ENCODE data around the gene TTC23L.

TTC23L gene

GRCh38 chr5:34876275-34876674 lies 37.3 kb downstream of the TTC23L start:
- H3K4me3 ChIP-seq (ENCODE audit: low read depth, low read length): no peak overlapping the region
- no peak for DNase-seq (ENCODE audit: low read depth, low spot score)
- in situ Hi-C loops (cut with HindIII; ENCODE audit: low sequenced_read_pairs): no loop called here
- TF ChIP-seq CTCF (IDR thresholded peaks at IDR 0.05; ENCODE audit: low read depth, low read length): no peak

GRCh38 chr5:34881246-34881645 lies 42.3 kb downstream of the TTC23L start:
- DNase-seq (ENCODE audit: low read depth, low spot score): no peak
- in situ Hi-C loops (cut with HindIII; ENCODE audit: low sequenced_read_pairs): no loop called here
- H3K4me3 ChIP-seq (ENCODE audit: low read depth, low read length): no peak overlapping the region
- no peak for TF ChIP-seq CTCF (IDR thresholded peaks at IDR 0.05; ENCODE audit: low read depth, low read length)

- no peak overlapping the region for H3K4me3 ChIP-seq (ENCODE audit: low read depth, low read length)
- in situ Hi-C loops (cut with HindIII; ENCODE audit: low sequenced_read_pairs): no loop called here
- TF ChIP-seq CTCF (IDR thresholded peaks at IDR 0.05; ENCODE audit: low read depth, low read length): no peak
- no peak for DNase-seq (ENCODE audit: low read depth, low spot score)
Measured at GRCh38 chr5:34886392-34887119, 47.6 kb downstream of the TTC23L start.

GRCh38 chr5:34889394-34889793 lies 50.4 kb downstream of the TTC23L start:
- no peak overlapping the region for H3K4me3 ChIP-seq (ENCODE audit: low read depth, low read length)
- in situ Hi-C loops (cut with HindIII; ENCODE audit: low sequenced_read_pairs): no loop called here
- no peak for DNase-seq (ENCODE audit: low read depth, low spot score)
- TF ChIP-seq CTCF (IDR thresholded peaks at IDR 0.05; ENCODE audit: low read depth, low read length): no peak

GRCh38 chr5:34891981-34892380 lies 53.0 kb downstream of the TTC23L start:
- peak; percentile 67 for DNase-seq (ENCODE audit: low read depth, low spot score)
- H3K4me3 ChIP-seq (ENCODE audit: low read depth, low read length): no peak overlapping the region
- TF ChIP-seq CTCF (IDR thresholded peaks at IDR 0.05; ENCODE audit: low read depth, low read length): no peak
- in situ Hi-C loops (cut with HindIII; ENCODE audit: low sequenced_read_pairs): no loop called here

- no peak for TF ChIP-seq CTCF (IDR thresholded peaks at IDR 0.05; ENCODE audit: low read depth, low read length)
- no peak overlapping the region for H3K4me3 ChIP-seq (ENCODE audit: low read depth, low read length)
- in situ Hi-C loops (cut with HindIII; ENCODE audit: low sequenced_read_pairs): no loop called here
- DNase-seq (ENCODE audit: low read depth, low spot score): no peak
Measured at GRCh38 chr5:34892414-34892813, 53.5 kb downstream of the TTC23L start.

Measured in astrocyte of the spinal cord (primary cell).